A549 (cell line): ENCODE data around the gene PLCB1. TPM values are rescaled to one million over a fixed set of nuclear protein-coding genes. Genes with fewer than 3 reads are reported as not detected.

ENCODE experiments used
- ATAC-seq, 2 experiments: fragments of 200-7000 bp in 1 of 2; fragments of >200 bp in 1 of 2; cut with Nextera tagmentation in 1 of 2; cut with Tn5 transposase in 1 of 2; 3 replicates each; pipeline versions ENCODE4 v1.8.0 to v1.9.1; 2018 to 2020; ENCODE audit warnings: mild to moderate bottlenecking in 1 of 2, moderate library complexity in 1 of 2
- CTCF ChIA-PET: fragments of 300-600 bp; sonication (Branson Sonifier 250); formaldehyde crosslinking; extraction: SDS; loops from one replicate; lab custom pipeline; 2021; ENCODE audit warnings: antibody characterized with exemption, inconsistent platforms; lab: Yijun Ruan, JAX
- POLR2A ChIA-PET: fragments of 350-600 bp; formaldehyde crosslinking; extraction: SDS; loops from one replicate; lab custom pipeline; 2021; ENCODE audit warnings: antibody characterized with exemption, inconsistent platforms; lab: Yijun Ruan, JAX
- DNase-seq, 2 experiments: peaks; one replicate each; pipeline versions ENCODE4 v3.0.0 to v3.0.0-alpha.2; 2011 to 2016; ENCODE audit warnings: low read depth in 1 of 2, low spot score in 1 of 2
- FAIRE-seq: peaks from 2 replicates; lab custom pipeline; 2011; peaks lifted over from hg19 to GRCh38; lab: Jason Lieb, UNC
- H3K27ac ChIP-seq, 2 experiments: fragments of >200 bp; sonication (Bioruptor Twin); formaldehyde crosslinking; 3 replicates each; pipeline ENCODE4 v1.5.1; 2016 to 2017
- H3K4me1 ChIP-seq: fragments of >200 bp; sonication (Bioruptor Twin); formaldehyde crosslinking; 3 replicates; pipeline ENCODE4 v1.6.1; 2016
- H3K4me2 ChIP-seq: fragments of >200 bp; sonication (Bioruptor Twin); formaldehyde crosslinking; 3 replicates; pipeline ENCODE4 v1.6.1; 2016
- H3K4me3 ChIP-seq: fragments of >200 bp; sonication (Bioruptor Twin); formaldehyde crosslinking; 3 replicates; pipeline ENCODE4 v1.5.1; 2016
- H3K9me3 ChIP-seq: fragments of >200 bp; sonication (Bioruptor Twin); formaldehyde crosslinking; 3 replicates; pipeline ENCODE4 v1.6.1; 2016
- ATOH8 ChIP-seq: fragments of 250-450 bp; sonication (Bioruptor Pico); IDR thresholded peaks from 2 replicates; pipeline ENCODE4 v1.5.0; 2020; ENCODE audit warnings: low read depth, mild to moderate bottlenecking, moderate library complexity
- CHD4 ChIP-seq: fragments of 200-600 bp; sonication (generic); IDR thresholded peaks from 2 replicates; pipeline ENCODE4 v1.6.1; 2016; ENCODE audit warnings: antibody characterized with exemption, mild to moderate bottlenecking, borderline replicate concordance
- EHMT2 ChIP-seq: fragments of 200-600 bp; sonication (generic); IDR thresholded peaks from 2 replicates; pipeline ENCODE4 v1.6.1; 2016; ENCODE audit warnings: antibody characterized with exemption, low read depth, mild to moderate bottlenecking, moderate library complexity
- HMGXB4 ChIP-seq: fragments of 250-450 bp; sonication (Bioruptor Pico); IDR thresholded peaks from 2 replicates; pipeline ENCODE4 v1.5.0; 2021; ENCODE audit warnings: mild to moderate bottlenecking, moderate library complexity, borderline replicate concordance
- MAX ChIP-seq: IDR thresholded peaks from 2 replicates; pipeline ENCODE4 v1.6.1; 2012
- NFE2L2 ChIP-seq: fragments of 150-350 bp; conservative IDR thresholded peaks from 2 replicates; pipeline ENCODE4 v1.6.1; 2014; ENCODE audit warnings: low read length
- NR3C1 ChIP-seq: fragments of >200 bp; sonication (Bioruptor Twin); formaldehyde crosslinking; IDR thresholded peaks from 3 replicates; pipeline ENCODE4 v1.6.1; 2017
- PBX3 ChIP-seq: IDR thresholded peaks from 2 replicates; pipeline ENCODE4 v1.6.1; 2012
- POLR2AphosphoS2 ChIP-seq: conservative IDR thresholded peaks from 2 replicates; pipeline ENCODE4 v1.6.1; 2012; ENCODE audit warnings: low read length, improper control_type of control experiment, inconsistent platforms
- RCOR1 ChIP-seq: fragments of 150-350 bp; IDR thresholded peaks from 2 replicates; pipeline ENCODE4 v1.6.1; 2014; ENCODE audit warnings: antibody characterized with exemption, low read length, low read depth
- REST ChIP-seq: fragments of 200-600 bp; sonication (generic); IDR thresholded peaks from 2 replicates; pipeline ENCODE4 v1.6.1; 2016; ENCODE audit warnings: antibody characterized with exemption, mild to moderate bottlenecking, moderate library complexity
- SREBF2 ChIP-seq: fragments of 450-650 bp; IDR thresholded peaks from 2 replicates; pipeline ENCODE4 v1.6.1; 2014; ENCODE audit warnings: mild to moderate bottlenecking, moderate library complexity
- TFCP2L1 ChIP-seq: fragments of 250-450 bp; sonication (Bioruptor Pico); IDR thresholded peaks from 2 replicates; pipeline ENCODE4 v1.5.0; 2021; ENCODE audit warnings: mild to moderate bottlenecking
- ZSCAN20 ChIP-seq: fragments of 250-450 bp; sonication (Bioruptor Pico); IDR thresholded peaks from 2 replicates; pipeline ENCODE4 v1.8.0; 2022; ENCODE audit warnings: mild to moderate bottlenecking, moderate library complexity
- WGBS: methylation state at CpG from one replicate; pipeline ENCODE4 v1.1.6; 2017; ENCODE audit errors: missing lambda C conversion rate; 5-methylcytosine and 5-hydroxymethylcytosine counted together
- polyA plus RNA-seq, 4 experiments: library from polyadenylated mRNA; depleted of rRNA in 3 of 4; stranded (reverse); fragments of >200 nt; fragmentation: RNase III in 1 of 4; extraction: RNeasy Plus Mini Kit Qiagen cat#74134 plus additional on column Dnase treatment in 1 of 4; gene quantifications; 2 replicates in 3 of 4; 3 replicates in 1 of 4; pipeline ENCODE4 v1.2.3, GENCODE V29; 2011 to 2017
- TF ChIP-seq, protein P1 (sequence below): fragments of >200 bp; sonication (Bioruptor Twin); formaldehyde crosslinking; IDR thresholded peaks from 3 replicates; pipeline ENCODE4 v1.5.1; 2016

The PLCB1 gene
- polyA plus RNA-seq, 2 of the 4 experiments (the other 2 are of a cell fraction) = 0.97 to 6.3 TPM

DNA sequence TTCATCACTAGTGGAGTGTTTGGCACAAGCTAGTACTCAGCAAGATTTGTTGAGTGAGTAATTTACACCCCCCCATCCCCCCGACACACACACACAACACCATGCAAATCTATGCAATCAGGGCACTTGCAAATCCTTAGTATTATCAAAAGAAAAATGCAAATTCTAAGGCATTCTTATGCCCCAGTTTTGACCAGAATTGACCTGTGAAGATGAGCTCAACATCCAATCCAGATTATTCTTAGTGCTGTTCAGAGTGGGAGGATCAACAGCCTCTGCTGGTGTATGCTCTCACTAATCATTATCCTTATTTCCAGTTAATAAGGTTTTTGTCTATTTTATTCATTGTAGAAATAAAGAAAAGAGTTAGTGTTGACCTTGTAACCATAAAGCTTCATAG lies 185.4 kb downstream of the PLCB1 start:
- WGBS = 14% methylated on average over 1 of the region's 1 CpG
- TF ChIP-seq REST = no peak
- TF ChIP-seq CHD4 = no peak
- no peak for TF ChIP-seq NR3C1
- no peak for TF ChIP-seq EHMT2
- TF ChIP-seq ZSCAN20 = no peak
- TF ChIP-seq SREBF2 = no peak
- no peak for TF ChIP-seq RCOR1
- TF ChIP-seq, protein P1, sequence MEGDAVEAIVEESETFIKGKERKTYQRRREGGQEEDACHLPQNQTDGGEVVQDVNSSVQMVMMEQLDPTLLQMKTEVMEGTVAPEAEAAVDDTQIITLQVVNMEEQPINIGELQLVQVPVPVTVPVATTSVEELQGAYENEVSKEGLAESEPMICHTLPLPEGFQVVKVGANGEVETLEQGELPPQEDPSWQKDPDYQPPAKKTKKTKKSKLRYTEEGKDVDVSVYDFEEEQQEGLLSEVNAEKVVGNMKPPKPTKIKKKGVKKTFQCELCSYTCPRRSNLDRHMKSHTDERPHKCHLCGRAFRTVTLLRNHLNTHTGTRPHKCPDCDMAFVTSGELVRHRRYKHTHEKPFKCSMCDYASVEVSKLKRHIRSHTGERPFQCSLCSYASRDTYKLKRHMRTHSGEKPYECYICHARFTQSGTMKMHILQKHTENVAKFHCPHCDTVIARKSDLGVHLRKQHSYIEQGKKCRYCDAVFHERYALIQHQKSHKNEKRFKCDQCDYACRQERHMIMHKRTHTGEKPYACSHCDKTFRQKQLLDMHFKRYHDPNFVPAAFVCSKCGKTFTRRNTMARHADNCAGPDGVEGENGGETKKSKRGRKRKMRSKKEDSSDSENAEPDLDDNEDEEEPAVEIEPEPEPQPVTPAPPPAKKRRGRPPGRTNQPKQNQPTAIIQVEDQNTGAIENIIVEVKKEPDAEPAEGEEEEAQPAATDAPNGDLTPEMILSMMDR = no peak
- no peak for TF ChIP-seq PBX3
- no peak for TF ChIP-seq MAX
- TF ChIP-seq TFCP2L1 (CRISPR knock-in tag) = no peak
- no peak for TF ChIP-seq NFE2L2
- TF ChIP-seq, all 56 proteins: peak for 0
- H3K4me1 ChIP-seq = no peaks in the 10 kb centered on the region
- H3K4me3 ChIP-seq = no peak overlapping the region
- H3K4me2 ChIP-seq = no peak overlapping the region
- DNase-seq = no peak
- no peak overlapping the region for H3K27ac ChIP-seq
- POLR2A ChIA-PET = no interaction called here
- ATAC-seq = no peak
- no peaks in the 10 kb centered on the region for H3K9me3 ChIP-seq
- FAIRE-seq = no peak
- CTCF ChIA-PET = interaction anchor here (1.5 kb wide), 1 partner anchor 8 kb away, joined by 3 read pairs; no protein-coding TSS in a partner anchor

- TF ChIP-seq RCOR1 (no peak), HMGXB4 (no peak), TFCP2L1 (CRISPR knock-in tag) (no peak), POLR2AphosphoS2 (no peak), ATOH8 (CRISPR knock-in tag) (no peak)
- FAIRE-seq (no peak), ATAC-seq (no peak), DNase-seq (no peak)
- Histone ChIP-seq H3K4me3 (no peak overlapping the region), H3K4me1 (no peaks in the 10 kb centered on the region), H3K4me2 (no peak overlapping the region), H3K9me3 (no peaks in the 10 kb centered on the region), H3K27ac (no peak overlapping the region)
- 27% methylated on average over 3 of the region's 3 CpGs for WGBS
- POLR2A ChIA-PET = no interaction called here
- CTCF ChIA-PET = interaction anchor here (1.1 kb wide), 1 partner anchor 10 kb away, joined by 3 read pairs; no protein-coding TSS in a partner anchor
Observed at GRCh38 chr20:8318965-8319625, 187.0 kb downstream of the PLCB1 start.
